Activated CD8-positive, alpha-beta memory T cell treated with anti-CD3 and anti-CD28 coated beads for 48 hours (primary cell): ENCODE measurements around the gene OTOS.

Experiments used
- DNase-seq, 3 experiments: peaks; one replicate each; pipeline ENCODE4 v3.0.0-alpha.2; 2020; ENCODE audit warnings: low read depth in 2 of 3, low spot score in 2 of 3

OTOS gene

GRCh38 chr2:240140511-240140910, at the start of gene OTOS:
Gene OTOS, minus strand, starts transcription at chr2:240140658. Its CDS starts 332 bp downstream, at chr2:240140326.
- no peak for DNase-seq

- DNase-seq: no peak
Measured at GRCh38 chr2:240189686-240190085, 49.2 kb upstream of the OTOS start.

GRCh38 chr2:240187989-240188590, 47.6 kb upstream of the OTOS start:
- DNase-seq: no peak

- no peak for DNase-seq
Measured at GRCh38 chr2:240186191-240186725, 45.8 kb upstream of the OTOS start.

- no peak for DNase-seq
Measured at GRCh38 chr2:240184656-240185055, 44.2 kb upstream of the OTOS start.

GRCh38 chr2:240183875-240184590, 43.6 kb upstream of the OTOS start:
- no peak for DNase-seq

GRCh38 chr2:240183006-240183874, 42.8 kb upstream of the OTOS start:
- no peak for DNase-seq

- DNase-seq: no peak
Measured at GRCh38 chr2:240182476-240182875, 42.0 kb upstream of the OTOS start.

GRCh38 chr2:240182001-240182400, 41.5 kb upstream of the OTOS start:
- no peak for DNase-seq

- DNase-seq: no peak
Measured at GRCh38 chr2:240179941-240180666, 39.6 kb upstream of the OTOS start.

- DNase-seq: no peak
Measured at GRCh38 chr2:240179186-240179815, 38.8 kb upstream of the OTOS start.

- no peak for DNase-seq
Measured at GRCh38 chr2:240178564-240178963, 38.1 kb upstream of the OTOS start.

- no peak for DNase-seq
Measured at GRCh38 chr2:240174496-240174895, 34.0 kb upstream of the OTOS start.

- DNase-seq: no peak
Measured at GRCh38 chr2:240172071-240172895, 31.8 kb upstream of the OTOS start.

- no peak for DNase-seq
Measured at GRCh38 chr2:240170883-240171282, 30.4 kb upstream of the OTOS start.

GRCh38 chr2:240170354-240170735, 29.9 kb upstream of the OTOS start:
- no peak for DNase-seq

- DNase-seq: no peak
Measured at GRCh38 chr2:240169486-240170353, 29.3 kb upstream of the OTOS start.

- no peak for DNase-seq
Measured at GRCh38 chr2:240168546-240169361, 28.3 kb upstream of the OTOS start.
